CD4-positive, alpha-beta T cell treated with Interleukin-4 for 4 hours (primary cell): Measurements from ENCODE around the gene OCRL.

Experiments used
- DNase-seq: peaks from one replicate; pipeline ENCODE4 v3.0.0-alpha.2; 2020

The OCRL gene

DNA sequence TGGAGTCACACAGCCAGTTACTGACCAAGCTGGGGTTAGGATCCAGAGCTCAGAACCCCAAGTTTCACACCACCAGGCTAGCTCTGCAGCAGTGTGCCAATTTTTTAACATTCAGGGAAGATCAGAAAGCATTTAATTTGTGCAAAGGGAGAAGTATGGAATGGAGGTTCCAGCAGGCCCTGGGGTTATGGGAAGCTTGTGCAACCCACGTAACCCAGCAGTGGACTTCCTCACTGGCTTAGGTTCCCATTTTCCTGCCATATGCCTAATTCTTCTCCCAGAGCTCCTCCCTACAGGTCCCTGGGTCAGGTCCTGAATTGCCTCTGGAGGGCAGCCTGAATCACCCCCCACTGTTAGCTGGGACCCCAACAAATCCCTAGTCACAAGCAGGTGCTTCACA is 100.7 kb downstream of the OCRL start:
- DNase-seq, result no peak

GRCh38 chrX:129641469-129641868 is 101.4 kb downstream of the OCRL start:
- DNase-seq, result no peak

DNA sequence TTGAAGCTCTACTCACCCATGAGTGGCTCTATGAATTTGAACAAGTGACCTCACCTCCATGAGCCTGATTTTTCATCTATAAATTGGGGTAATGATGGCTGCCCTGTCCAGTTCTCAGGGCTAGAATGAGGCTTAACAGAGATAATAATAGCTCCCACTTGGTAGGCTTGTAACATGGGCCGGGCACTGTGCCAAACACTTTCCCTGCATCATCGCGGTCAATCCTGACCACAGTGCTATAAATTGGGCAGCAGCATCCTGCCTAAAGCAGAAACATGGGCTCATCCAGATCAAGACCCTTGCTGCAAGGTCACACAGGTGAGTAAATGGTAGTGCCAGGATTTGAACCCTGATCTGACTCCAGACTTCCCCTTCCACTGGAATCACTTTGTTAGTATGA is 101.9 kb downstream of the OCRL start:
- DNase-seq, result no peak
